ENCODE measurements around the gene CELA1.

DNA sequence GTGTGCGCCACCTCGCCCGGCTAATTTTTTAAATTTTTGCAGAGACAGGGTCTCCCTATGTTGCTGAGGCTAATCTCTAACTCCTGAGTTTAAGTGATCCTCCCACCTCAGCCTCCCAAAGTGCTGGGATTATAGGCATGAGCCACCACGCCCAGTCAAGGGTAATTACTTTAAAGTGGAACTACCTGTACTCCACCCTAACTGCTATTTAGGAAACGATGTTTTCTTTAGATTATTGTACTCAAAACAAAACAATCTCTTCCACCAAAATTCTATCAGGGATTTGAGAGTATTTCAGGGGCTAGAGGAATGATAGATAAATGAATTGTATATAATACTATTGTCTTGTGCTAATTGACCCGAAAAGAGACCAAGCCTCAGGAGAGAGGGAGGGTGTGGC, 12.9 kb downstream of the CELA1 start:
- TF ChIP-seq POLR2A (IDR thresholded peaks at IDR 0.05) (no peak), POLR2AphosphoS5 (IDR thresholded peaks at IDR 0.05) (no peak)
- TF ChIP-seq, protein P1, sequence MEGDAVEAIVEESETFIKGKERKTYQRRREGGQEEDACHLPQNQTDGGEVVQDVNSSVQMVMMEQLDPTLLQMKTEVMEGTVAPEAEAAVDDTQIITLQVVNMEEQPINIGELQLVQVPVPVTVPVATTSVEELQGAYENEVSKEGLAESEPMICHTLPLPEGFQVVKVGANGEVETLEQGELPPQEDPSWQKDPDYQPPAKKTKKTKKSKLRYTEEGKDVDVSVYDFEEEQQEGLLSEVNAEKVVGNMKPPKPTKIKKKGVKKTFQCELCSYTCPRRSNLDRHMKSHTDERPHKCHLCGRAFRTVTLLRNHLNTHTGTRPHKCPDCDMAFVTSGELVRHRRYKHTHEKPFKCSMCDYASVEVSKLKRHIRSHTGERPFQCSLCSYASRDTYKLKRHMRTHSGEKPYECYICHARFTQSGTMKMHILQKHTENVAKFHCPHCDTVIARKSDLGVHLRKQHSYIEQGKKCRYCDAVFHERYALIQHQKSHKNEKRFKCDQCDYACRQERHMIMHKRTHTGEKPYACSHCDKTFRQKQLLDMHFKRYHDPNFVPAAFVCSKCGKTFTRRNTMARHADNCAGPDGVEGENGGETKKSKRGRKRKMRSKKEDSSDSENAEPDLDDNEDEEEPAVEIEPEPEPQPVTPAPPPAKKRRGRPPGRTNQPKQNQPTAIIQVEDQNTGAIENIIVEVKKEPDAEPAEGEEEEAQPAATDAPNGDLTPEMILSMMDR (IDR thresholded peaks at IDR 0.05): no peak
